HL-60 (cell line): ENCODE measurements around the gene DHX34.

ENCODE experiments used
- DNase-seq, 2 experiments: peaks; one replicate each; pipeline ENCODE4 v3.0.0-alpha.2; 2010 to 2020; ENCODE audit warnings: low read depth in 1 of 2, low spot score in 1 of 2
- H3K27ac ChIP-seq: fragments of 250-450 bp; sonication (Bioruptor Pico); replicated peaks from 2 replicates; pipeline ENCODE4 v1.5.1; 2020; ENCODE audit warnings: mild to moderate bottlenecking, moderate library complexity
- H3K27me3 ChIP-seq: fragments of 250-450 bp; sonication (Bioruptor Pico); 2 replicates; pipeline ENCODE4 v1.5.1; 2021; ENCODE audit warnings: mild to moderate bottlenecking, moderate library complexity; ENCODE audit not compliant: insufficient read depth, poor library complexity, severe bottlenecking
- H3K4me3 ChIP-seq: replicated peaks from 2 replicates; pipeline ENCODE4 v1.5.1; 2011; ENCODE audit warnings: mild to moderate bottlenecking, control low read depth, low read length; ENCODE audit not compliant: insufficient read depth
- CTCF ChIP-seq: IDR thresholded peaks from one replicate; pipeline ENCODE4 v1.5.1; 2011; ENCODE audit warnings: low read length, control low read depth, inconsistent platforms; ENCODE audit not compliant: insufficient read depth
- GABPA ChIP-seq: IDR thresholded peaks from 2 replicates; pipeline ENCODE4 v1.6.1; 2012; ENCODE audit warnings: low read depth
- POLR2AphosphoS5 ChIP-seq: IDR thresholded peaks from 2 replicates; pipeline ENCODE4 v1.6.1; 2012; ENCODE audit warnings: low read depth
- SPI1 ChIP-seq: IDR thresholded peaks from 2 replicates; pipeline ENCODE4 v1.6.1; 2012; ENCODE audit warnings: low read depth, mild to moderate bottlenecking, borderline replicate concordance
- TF ChIP-seq, protein P1 (sequence below): IDR thresholded peaks from 2 replicates; pipeline ENCODE4 v1.6.1; 2012; ENCODE audit warnings: low read depth; ENCODE audit not compliant: insufficient replicate concordance

Gene DHX34

DNA sequence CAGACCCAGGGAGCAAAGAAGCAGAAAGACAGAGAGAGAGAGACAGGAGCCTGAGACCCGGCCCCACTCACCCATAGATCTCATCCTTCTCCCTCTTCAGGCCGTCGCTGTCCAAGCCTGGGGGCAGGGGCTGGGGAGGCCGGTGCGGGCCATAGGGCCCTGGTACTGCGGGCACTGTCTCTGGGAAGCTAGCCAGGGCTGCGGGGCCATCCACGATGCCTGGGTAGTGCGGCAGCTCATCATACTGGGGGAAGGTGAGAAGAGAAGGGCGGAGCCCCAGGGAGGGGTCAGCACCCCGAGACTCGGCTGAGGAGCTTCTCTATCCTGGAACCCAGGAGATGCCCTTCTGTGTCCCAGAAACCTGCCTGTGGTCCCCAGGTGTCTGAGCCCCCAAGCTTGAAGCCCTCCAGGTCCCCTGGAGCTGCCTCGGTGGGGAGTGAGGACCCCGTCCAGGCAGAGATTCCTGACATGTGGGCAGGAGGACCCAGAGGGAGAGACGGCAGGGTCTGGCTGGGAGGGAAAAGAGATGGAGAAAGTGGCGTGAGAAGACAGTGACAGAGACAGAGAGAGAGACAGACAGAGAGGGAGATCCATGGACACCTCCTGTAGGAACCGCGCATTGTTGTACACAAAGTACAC, 68.1 kb downstream of the DHX34 start:
- no peak overlapping the region for H3K27ac ChIP-seq
- H3K27me3 ChIP-seq = peaks cover 70% of the 10 kb centered on the region
- no peak for DNase-seq
- H3K4me3 ChIP-seq = no peak overlapping the region
- TF ChIP-seq, protein P1, sequence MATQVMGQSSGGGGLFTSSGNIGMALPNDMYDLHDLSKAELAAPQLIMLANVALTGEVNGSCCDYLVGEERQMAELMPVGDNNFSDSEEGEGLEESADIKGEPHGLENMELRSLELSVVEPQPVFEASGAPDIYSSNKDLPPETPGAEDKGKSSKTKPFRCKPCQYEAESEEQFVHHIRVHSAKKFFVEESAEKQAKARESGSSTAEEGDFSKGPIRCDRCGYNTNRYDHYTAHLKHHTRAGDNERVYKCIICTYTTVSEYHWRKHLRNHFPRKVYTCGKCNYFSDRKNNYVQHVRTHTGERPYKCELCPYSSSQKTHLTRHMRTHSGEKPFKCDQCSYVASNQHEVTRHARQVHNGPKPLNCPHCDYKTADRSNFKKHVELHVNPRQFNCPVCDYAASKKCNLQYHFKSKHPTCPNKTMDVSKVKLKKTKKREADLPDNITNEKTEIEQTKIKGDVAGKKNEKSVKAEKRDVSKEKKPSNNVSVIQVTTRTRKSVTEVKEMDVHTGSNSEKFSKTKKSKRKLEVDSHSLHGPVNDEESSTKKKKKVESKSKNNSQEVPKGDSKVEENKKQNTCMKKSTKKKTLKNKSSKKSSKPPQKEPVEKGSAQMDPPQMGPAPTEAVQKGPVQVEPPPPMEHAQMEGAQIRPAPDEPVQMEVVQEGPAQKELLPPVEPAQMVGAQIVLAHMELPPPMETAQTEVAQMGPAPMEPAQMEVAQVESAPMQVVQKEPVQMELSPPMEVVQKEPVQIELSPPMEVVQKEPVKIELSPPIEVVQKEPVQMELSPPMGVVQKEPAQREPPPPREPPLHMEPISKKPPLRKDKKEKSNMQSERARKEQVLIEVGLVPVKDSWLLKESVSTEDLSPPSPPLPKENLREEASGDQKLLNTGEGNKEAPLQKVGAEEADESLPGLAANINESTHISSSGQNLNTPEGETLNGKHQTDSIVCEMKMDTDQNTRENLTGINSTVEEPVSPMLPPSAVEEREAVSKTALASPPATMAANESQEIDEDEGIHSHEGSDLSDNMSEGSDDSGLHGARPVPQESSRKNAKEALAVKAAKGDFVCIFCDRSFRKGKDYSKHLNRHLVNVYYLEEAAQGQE = peak; percentile 23
- no peak for TF ChIP-seq POLR2AphosphoS5

DNA sequence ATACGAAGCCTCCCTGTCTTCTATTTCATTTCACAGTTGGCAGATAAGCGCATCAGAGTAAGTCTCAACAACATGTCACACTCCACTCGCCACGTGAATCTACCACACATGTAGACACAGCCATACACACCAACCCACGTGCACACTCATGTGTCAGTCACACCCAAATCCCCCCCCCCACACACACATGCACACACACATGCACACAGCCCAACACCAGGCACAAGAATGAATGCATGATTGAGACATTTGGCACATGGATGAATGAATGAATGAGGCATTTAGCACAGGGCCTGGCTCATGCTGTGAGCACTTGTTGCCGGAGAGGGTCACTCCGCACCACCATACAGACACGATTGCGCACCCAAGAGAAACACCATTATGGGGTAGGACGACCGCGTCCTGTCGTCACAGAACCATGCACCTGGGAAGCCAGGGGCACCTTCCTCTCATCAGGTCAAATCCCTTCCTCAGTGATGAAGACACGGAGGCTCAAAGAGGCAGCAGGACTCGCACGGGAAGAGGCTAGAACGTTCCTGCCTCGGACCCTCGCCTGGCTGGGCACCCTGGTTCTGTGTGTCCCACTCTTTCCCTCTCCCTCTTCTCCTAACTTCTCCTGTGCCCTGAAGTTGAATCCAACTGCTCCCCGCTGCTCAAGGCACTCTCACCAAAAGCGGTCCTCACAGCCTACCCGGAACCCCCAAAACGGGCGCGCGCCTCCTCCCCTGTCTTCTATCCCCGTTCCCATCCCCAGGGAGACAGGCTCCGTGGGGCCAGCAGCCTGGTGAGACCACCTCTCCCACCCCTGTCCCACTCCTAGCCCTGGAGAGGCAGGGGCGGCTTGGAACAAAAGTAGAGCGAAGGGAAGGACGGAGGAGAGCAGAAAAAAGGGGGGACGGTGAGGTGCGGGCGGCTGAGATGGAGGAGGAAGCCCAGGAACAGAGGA, 68.9 kb downstream of the DHX34 start:
- H3K27me3 ChIP-seq = peaks cover 73% of the 10 kb centered on the region
- no peak for TF ChIP-seq GABPA
- no peak for TF ChIP-seq SPI1
- TF ChIP-seq, protein P1 = no peak
- TF ChIP-seq CTCF = no peak
- TF ChIP-seq POLR2AphosphoS5 = no peak
- H3K4me3 ChIP-seq = no peak overlapping the region
- DNase-seq = no peak
- no peak overlapping the region for H3K27ac ChIP-seq

- Histone ChIP-seq H3K4me3 (no peak overlapping the region), H3K27ac (no peak overlapping the region), H3K27me3 (peaks cover 77% of the 10 kb centered on the region)
- TF ChIP-seq SPI1 (no peak), CTCF (no peak), GABPA (no peak), POLR2AphosphoS5 (no peak)
- TF ChIP-seq, protein P1 = no peak
- no peak for DNase-seq
Observed at GRCh38 chr19:47418692-47419029, 69.5 kb downstream of the DHX34 start.
